C4-2B (cell line): ENCODE data around the gene RGSL1.

ENCODE experiments used
- CTCF ChIP-seq: fragments of 450-650 bp; conservative IDR thresholded peaks from 2 replicates; pipeline ENCODE4 v1.5.1; 2017; ENCODE audit warnings: mild to moderate bottlenecking
- ZFX ChIP-seq: fragments of 450-650 bp; IDR thresholded peaks from 2 replicates; pipeline ENCODE4 v1.6.1; 2017

- TF ChIP-seq CTCF (no peak), ZFX (no peak)
Measured at GRCh38 chr1:182515556-182515955, 65.6 kb downstream of the RGSL1 start.
